Activated gamma-delta T cell treated with Interleukin-2 at 50 U/mL for 16 hours (primary cell): ENCODE data around the gene NTRK1.
A peak's percentile ranks its signal among the peaks of the same experiment; 100 is the strongest.

ENCODE experiments used
- DNase-seq: peaks from one replicate; pipeline ENCODE4 v3.0.0-alpha.2; 2020

NTRK1 gene

GRCh38 chr1:156860628-156861423 lies at the start of gene NTRK1:
TSS of gene NTRK1 (plus strand) at chr1:156860865. CDS start at chr1:156860935, 70 bp downstream.
- DNase-seq = peak; percentile 44

GRCh38 chr1:156811168-156811567 lies 49.5 kb upstream of the NTRK1 start:
- no peak for DNase-seq

GRCh38 chr1:156812293-156812990 lies 48.2 kb upstream of the NTRK1 start:
- DNase-seq = no peak

- DNase-seq = no peak
Measured at GRCh38 chr1:156813298-156813697, 47.4 kb upstream of the NTRK1 start.

GRCh38 chr1:156813750-156814570 lies 46.7 kb upstream of the NTRK1 start:
- DNase-seq = peak; percentile 66

GRCh38 chr1:156814571-156815260 lies 45.9 kb upstream of the NTRK1 start:
- peak; percentile 33 for DNase-seq

GRCh38 chr1:156815307-156815826 lies 45.3 kb upstream of the NTRK1 start:
- DNase-seq = no peak

- no peak for DNase-seq
Measured at GRCh38 chr1:156815961-156816422, 44.7 kb upstream of the NTRK1 start.

- peak; percentile 93 for DNase-seq
Measured at GRCh38 chr1:156816561-156817328, 43.9 kb upstream of the NTRK1 start, which contains the start of gene SH2D2A. TSS of gene SH2D2A (minus strand) at chr1:156816848. CDS start at chr1:156816708, 140 bp downstream.

- DNase-seq = no peak
Measured at GRCh38 chr1:156821801-156822200, 38.9 kb upstream of the NTRK1 start.

GRCh38 chr1:156822680-156823079 lies 38.0 kb upstream of the NTRK1 start:
- DNase-seq = no peak

- no peak for DNase-seq
Measured at GRCh38 chr1:156823210-156823790, 37.4 kb upstream of the NTRK1 start.

- no peak for DNase-seq
Measured at GRCh38 chr1:156826630-156827029, 34.0 kb upstream of the NTRK1 start.

GRCh38 chr1:156828400-156829124 lies 32.1 kb upstream of the NTRK1 start:
- DNase-seq = no peak

GRCh38 chr1:156832434-156832833 lies 28.2 kb upstream of the NTRK1 start:
- no peak for DNase-seq

GRCh38 chr1:156833603-156834002 lies 27.1 kb upstream of the NTRK1 start:
- no peak for DNase-seq

GRCh38 chr1:156834322-156834721 lies 26.3 kb upstream of the NTRK1 start:
- DNase-seq = no peak

- no peak for DNase-seq
Measured at GRCh38 chr1:156836041-156836654, 24.5 kb upstream of the NTRK1 start.

GRCh38 chr1:156836892-156837291 lies 23.8 kb upstream of the NTRK1 start:
- no peak for DNase-seq

- DNase-seq = peak; percentile 39
Measured at GRCh38 chr1:156838972-156839371, 21.7 kb upstream of the NTRK1 start.
